H1 (cell line): ENCODE results near the gene TSPEAR. TPM values are rescaled to one million over a fixed set of nuclear protein-coding genes. Genes with fewer than 3 reads are reported as not detected.

Experiments
- CHD2 ChIP-seq: IDR thresholded peaks from 2 replicates; pipeline ENCODE4 v1.6.1; 2012; ENCODE audit warnings: low read length, improper control_type of control experiment
- JUN ChIP-seq: IDR thresholded peaks from 2 replicates; pipeline ENCODE4 v1.6.1; 2011; ENCODE audit warnings: low read depth, mild to moderate bottlenecking, improper control_type of control experiment, low read length
- JUND ChIP-seq: IDR thresholded peaks from 2 replicates; pipeline ENCODE4 v1.6.1; 2011; ENCODE audit warnings: mild to moderate bottlenecking, improper control_type of control experiment, low read length
- POLR2A ChIP-seq, 2 experiments: IDR thresholded peaks; 1 replicate in 1 of 2; 2 replicates in 1 of 2; pipeline ENCODE4 v1.6.1; 2011; ENCODE audit warnings: low read depth in 2 of 2, low read length in 2 of 2, mild to moderate bottlenecking in 2 of 2; ENCODE audit errors: control extremely low read depth in 1 of 2
- polyA plus RNA-seq, 7 experiments: library from polyadenylated mRNA; depleted of rRNA in 3 of 7; stranded (reverse) in 5 of 7; unstranded in 2 of 7; fragments of >200 nt in 5 of 7; fragments of 200-250 nt in 2 of 7; gene quantifications; 1 replicate in 5 of 7; 2 replicates in 1 of 7; 4 replicates in 1 of 7; pipeline versions ENCODE4 v1.2.1 to v1.2.3, GENCODE V29; 2011 to 2013; ENCODE audit warnings: missing spikeins in 2 of 7, mixed read lengths in 2 of 7
- total RNA-seq: library from RNA; stranded (reverse); fragmentation: NEBNext Ultra II Directional; extraction: Animal tissue kit (Norgen Biotek cat#: 25700); gene quantifications from 2 replicates; pipeline ENCODE4 v1.2.1, GENCODE V29; 2021

The TSPEAR gene
- total and polyA plus RNA-seq, 2 of the 8 experiments (the other 6 are each of a cell fraction or from before 2014, with no cell fraction given): 0.58 to 0.89 TPM

DNA sequence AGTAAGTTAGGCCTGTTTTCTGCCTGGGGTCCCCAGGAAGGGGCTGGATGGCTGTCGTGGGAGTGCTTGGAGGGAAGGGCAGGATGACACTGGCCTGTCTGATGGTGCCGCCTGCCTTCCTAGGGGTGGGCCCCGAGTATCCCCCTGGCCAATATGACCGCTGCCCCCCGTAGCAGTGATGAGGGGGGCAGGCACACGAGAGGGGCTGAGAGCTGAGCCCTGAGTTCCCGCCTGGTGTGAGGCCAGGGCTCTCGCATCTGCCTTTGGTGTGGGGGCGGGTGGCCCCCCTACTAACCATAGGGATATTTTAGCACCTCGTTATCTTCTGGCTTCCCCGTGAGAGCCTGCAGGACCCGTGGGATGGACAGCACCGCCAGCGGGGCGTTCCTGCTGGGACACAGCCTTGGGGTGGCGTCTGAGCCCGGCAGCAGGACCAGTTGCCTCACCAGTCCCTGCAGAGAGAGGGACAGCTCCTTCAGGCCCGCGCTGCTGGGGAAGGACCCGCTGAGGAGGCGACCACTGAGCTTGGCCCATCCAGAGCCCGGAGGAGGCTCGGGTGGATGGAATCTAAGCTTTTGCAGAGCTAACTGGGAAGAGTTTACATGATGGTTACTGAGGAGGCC, 181.8 kb downstream of the TSPEAR start (continued):
- no peak for TF ChIP-seq JUND
- TF ChIP-seq CHD2: no peak
- no peak for TF ChIP-seq POLR2A (IDR thresholded peaks at IDR 0.05; ENCODE audit: control extremely low read depth in 1 of 2, low read depth in 2 of 2, low read length in 2 of 2)
- TF ChIP-seq JUN: no peak
